ENCODE measurements around the gene ITGA11.
A peak's percentile ranks its signal among the peaks of the same experiment; 100 is the strongest.

Gene ITGA11

GRCh38 chr15:68391121-68391520 is 40.8 kb downstream of the ITGA11 start:
- DNase-seq, result no peak

GRCh38 chr15:68389936-68390817 is 41.8 kb downstream of the ITGA11 start:
- DNase-seq, result no peak

- DNase-seq, result no peak
Observed at GRCh38 chr15:68389041-68389930, 42.7 kb downstream of the ITGA11 start.

- no peak for DNase-seq
Observed at GRCh38 chr15:68387381-68388143, 44.4 kb downstream of the ITGA11 start.

GRCh38 chr15:68386587-68387288 is 45.2 kb downstream of the ITGA11 start:
- DNase-seq, result no peak

GRCh38 chr15:68385671-68386586 is 46.0 kb downstream of the ITGA11 start:
- DNase-seq, result no peak

- no peak for DNase-seq
Observed at GRCh38 chr15:68385240-68385561, 46.8 kb downstream of the ITGA11 start.

- DNase-seq, result peak in 1 of 51 donors; percentile 5
Observed at GRCh38 chr15:68384451-68385239, 47.3 kb downstream of the ITGA11 start.

- peak in 4 of 51 donors; percentile 4 to 9 (median 8) for DNase-seq
Observed at GRCh38 chr15:68383161-68384074, 48.5 kb downstream of the ITGA11 start.

GRCh38 chr15:68382286-68383007 is 49.5 kb downstream of the ITGA11 start:
- no peak for DNase-seq

GRCh38 chr15:68380456-68380855 is 51.5 kb downstream of the ITGA11 start:
- no peak for DNase-seq

- DNase-seq, result no peak
Observed at GRCh38 chr15:68379759-68380290, 52.1 kb downstream of the ITGA11 start.

GRCh38 chr15:68379058-68379758 is 52.8 kb downstream of the ITGA11 start:
- DNase-seq, result no peak

- DNase-seq, result no peak
Observed at GRCh38 chr15:68378595-68378994, 53.4 kb downstream of the ITGA11 start.

GRCh38 chr15:68377766-68378165 is 54.2 kb downstream of the ITGA11 start:
- DNase-seq, result no peak

- no peak for DNase-seq
Observed at GRCh38 chr15:68376447-68377060, 55.4 kb downstream of the ITGA11 start.
